Subcutaneous adipose tissue (tissue), 4 donors: ENCODE results near the gene HSH2D. TPM values are rescaled to one million over a fixed set of nuclear protein-coding genes. Genes with fewer than 3 reads are reported as not detected.

Source experiments
- CTCF ChIP-seq: fragments of 450-650 bp; IDR thresholded peaks from one replicate; pipeline ENCODE4 v1.5.1; 2016; ENCODE audit warnings: low read depth, mild to moderate bottlenecking, control low read depth, antibody characterized with exemption, moderate library complexity
- total RNA-seq, 4 donors: library from RNA; depleted of rRNA; stranded (reverse); fragments of >200 nt; gene quantifications; one replicate each; pipeline ENCODE4 v1.1.0, GENCODE V29; 2016

Gene HSH2D
- total RNA-seq, 4 donors from 2014 or later = 0.38 to 1.5 (median 0.82) TPM

- TF ChIP-seq CTCF = no peak
These were observed 56.8 kb downstream of the HSH2D start for GRCh38 chr19:16200038-16201010.

- TF ChIP-seq CTCF = no peak
These were observed 57.5 kb downstream of the HSH2D start for GRCh38 chr19:16201011-16201391.

- no peak for TF ChIP-seq CTCF
These were observed 59.1 kb downstream of the HSH2D start for GRCh38 chr19:16202320-16203255.

- no peak for TF ChIP-seq CTCF
These were observed 59.9 kb downstream of the HSH2D start for GRCh38 chr19:16203256-16204004.

GRCh38 chr19:16204005-16204294, 60.5 kb downstream of the HSH2D start:
- TF ChIP-seq CTCF = no peak

- TF ChIP-seq CTCF = no peak
These were observed 61.9 kb downstream of the HSH2D start for GRCh38 chr19:16205205-16206045.
